HepG2 (cell line): ENCODE measurements around the gene DTNB. TPM values are rescaled to one million over a fixed set of nuclear protein-coding genes. Genes with fewer than 3 reads are reported as not detected.

ENCODE experiments used
- AGO2 ChIP-seq: fragments of 200-400 bp; formaldehyde crosslinking; optimal IDR thresholded peaks from 2 replicates; pipeline ENCODE3; 2017; ENCODE audit warnings: mild to moderate bottlenecking, low read depth, low read length, moderate library complexity
- HDAC6 ChIP-seq: fragments of 200-600 bp; sonication (generic); IDR thresholded peaks from 2 replicates; pipeline ENCODE4 v1.7.0; 2017; ENCODE audit warnings: mild to moderate bottlenecking, antibody characterized with exemption, low read length, low read depth
- IRF2 ChIP-seq: IDR thresholded peaks from 2 replicates; pipeline ENCODE4 v1.6.1; 2018; ENCODE audit warnings: missing genetic modification reagents, missing compliant biosample characterization
- KLF9 ChIP-seq: IDR thresholded peaks from 2 replicates; pipeline ENCODE4 v1.6.1; 2016; ENCODE audit warnings: low read depth
- MAZ ChIP-seq, 2 experiments: sonication (generic) in 1 of 2; formaldehyde crosslinking in 1 of 2; IDR thresholded peaks; 2 replicates each; pipeline versions ENCODE4 v1.5.0 to v1.6.1; 2012 to 2020; ENCODE audit warnings: low read depth in 2 of 2, mild to moderate bottlenecking in 2 of 2, borderline replicate concordance in 1 of 2, improper control_type of control experiment in 1 of 2, low read length in 1 of 2, missing genetic modification reagents in 1 of 2, moderate library complexity in 1 of 2
- MEIS2 ChIP-seq: sonication (generic); formaldehyde crosslinking; IDR thresholded peaks from 2 replicates; pipeline ENCODE4 v1.9.0; 2021; ENCODE audit warnings: mild to moderate bottlenecking, missing genetic modification reagents
- PRMT3 ChIP-seq: sonication (generic); formaldehyde crosslinking; IDR thresholded peaks from 2 replicates; pipeline ENCODE4 v1.8.1; 2022; ENCODE audit warnings: low read depth, mild to moderate bottlenecking, moderate library complexity, missing genetic modification reagents, borderline replicate concordance
- SAFB2 ChIP-seq: sonication (generic); formaldehyde crosslinking; IDR thresholded peaks from 2 replicates; pipeline ENCODE4 v1.5.1; 2020; ENCODE audit warnings: missing genetic modification reagents, low read depth, mild to moderate bottlenecking, borderline replicate concordance
- SNRNP70 ChIP-seq: fragments of 200-400 bp; formaldehyde crosslinking; IDR thresholded peaks from 2 replicates; pipeline ENCODE4 v1.6.1; 2017; ENCODE audit warnings: mild to moderate bottlenecking, low read depth, low read length, moderate library complexity
- THAP11 ChIP-seq: IDR thresholded peaks from 2 replicates; pipeline ENCODE4 v1.6.1; 2016; ENCODE audit warnings: missing biosample characterization, missing genetic modification reagents
- ZBTB38 ChIP-seq: sonication (generic); formaldehyde crosslinking; IDR thresholded peaks from 2 replicates; pipeline ENCODE4 v1.5.1; 2020; ENCODE audit warnings: mild to moderate bottlenecking, missing genetic modification reagents
- ZKSCAN8 ChIP-seq: IDR thresholded peaks from 2 replicates; pipeline ENCODE4 v1.6.1; 2016; ENCODE audit warnings: borderline replicate concordance, missing genetic modification reagents, missing compliant biosample characterization
- ZNF335 ChIP-seq: sonication (generic); formaldehyde crosslinking; IDR thresholded peaks from 2 replicates; pipeline ENCODE4 v1.4.0; 2020; ENCODE audit warnings: missing genetic modification reagents
- ZNF441 ChIP-seq: sonication (generic); formaldehyde crosslinking; IDR thresholded peaks from 2 replicates; pipeline ENCODE4 v1.7.0; 2021; ENCODE audit warnings: missing genetic modification reagents, borderline replicate concordance
- ZNF451 ChIP-seq: sonication (generic); formaldehyde crosslinking; IDR thresholded peaks from 2 replicates; pipeline ENCODE4 v1.5.0; 2020; ENCODE audit warnings: mild to moderate bottlenecking, missing genetic modification reagents
- ZNF788 ChIP-seq: sonication (generic); formaldehyde crosslinking; IDR thresholded peaks from 2 replicates; pipeline ENCODE4 v1.5.0; 2020; ENCODE audit warnings: mild to moderate bottlenecking, missing genetic modification reagents, borderline replicate concordance
- polyA plus RNA-seq, 8 experiments: library from polyadenylated mRNA; depleted of rRNA in 3 of 8; stranded (reverse) in 7 of 8; unstranded in 1 of 8; fragments of >200 nt; fragmentation: Illumina TruSeq in 4 of 8; extraction: Trizol in 4 of 8; gene quantifications; 2 replicates each; pipeline versions ENCODE4 v1.2.1 to v1.2.3, GENCODE V29; 2011 to 2016; ENCODE audit warnings: low read depth in 4 of 8, missing spikeins in 1 of 8, mixed read lengths in 1 of 8; ENCODE audit not compliant: insufficient read depth in 1 of 8
- total RNA-seq, 5 experiments: library from RNA; depleted of rRNA; stranded (reverse); fragments of >200 nt; fragmentation: Illumina TruSeq; extraction: Trizol; gene quantifications; 2 replicates each; pipeline ENCODE4 v1.2.3, GENCODE V29; 2016; ENCODE audit warnings: low read depth in 1 of 5
- TF ChIP-seq, protein P1 (sequence below): sonication (generic); formaldehyde crosslinking; IDR thresholded peaks from one replicate; pipeline ENCODE4 v1.5.1; 2020; ENCODE audit warnings: mild to moderate bottlenecking, missing genetic modification reagents; ENCODE audit errors: not compliant biosample characterization
- TF ChIP-seq, protein P2 (sequence below): IDR thresholded peaks from 2 replicates; pipeline ENCODE4 v1.6.1; 2016; ENCODE audit warnings: low read depth, control low read depth
- TF ChIP-seq, protein P3 (sequence below): IDR thresholded peaks from 2 replicates; pipeline ENCODE4 v1.6.1; 2016; ENCODE audit warnings: low read depth, borderline replicate concordance

Gene DTNB
- total and polyA plus RNA-seq, 2 of the 13 experiments (the other 11 are each of a cell fraction or from before 2014, with no cell fraction given) = 14.4 to 23.9 TPM

DNA sequence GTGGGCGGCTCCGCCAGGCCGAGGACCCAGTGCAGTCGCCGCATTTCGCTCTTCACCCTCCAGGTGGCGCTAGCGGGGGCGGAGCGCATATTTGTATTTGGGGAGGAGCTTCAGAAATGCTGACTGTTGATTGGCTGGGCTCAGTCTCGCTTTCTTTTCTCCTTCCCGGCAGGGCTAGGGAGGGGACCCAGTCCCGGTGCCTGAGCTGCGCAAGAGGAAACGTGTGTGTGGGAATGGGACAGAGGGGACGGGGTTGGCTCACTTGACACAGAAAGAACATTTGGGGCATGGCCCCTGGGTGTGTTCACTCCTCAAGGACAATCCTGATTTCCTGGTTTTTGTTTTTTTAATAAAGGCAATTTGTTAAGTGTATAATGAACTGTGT lies 311.3 kb downstream of the DTNB start (continued):
- TF ChIP-seq, protein P1, sequence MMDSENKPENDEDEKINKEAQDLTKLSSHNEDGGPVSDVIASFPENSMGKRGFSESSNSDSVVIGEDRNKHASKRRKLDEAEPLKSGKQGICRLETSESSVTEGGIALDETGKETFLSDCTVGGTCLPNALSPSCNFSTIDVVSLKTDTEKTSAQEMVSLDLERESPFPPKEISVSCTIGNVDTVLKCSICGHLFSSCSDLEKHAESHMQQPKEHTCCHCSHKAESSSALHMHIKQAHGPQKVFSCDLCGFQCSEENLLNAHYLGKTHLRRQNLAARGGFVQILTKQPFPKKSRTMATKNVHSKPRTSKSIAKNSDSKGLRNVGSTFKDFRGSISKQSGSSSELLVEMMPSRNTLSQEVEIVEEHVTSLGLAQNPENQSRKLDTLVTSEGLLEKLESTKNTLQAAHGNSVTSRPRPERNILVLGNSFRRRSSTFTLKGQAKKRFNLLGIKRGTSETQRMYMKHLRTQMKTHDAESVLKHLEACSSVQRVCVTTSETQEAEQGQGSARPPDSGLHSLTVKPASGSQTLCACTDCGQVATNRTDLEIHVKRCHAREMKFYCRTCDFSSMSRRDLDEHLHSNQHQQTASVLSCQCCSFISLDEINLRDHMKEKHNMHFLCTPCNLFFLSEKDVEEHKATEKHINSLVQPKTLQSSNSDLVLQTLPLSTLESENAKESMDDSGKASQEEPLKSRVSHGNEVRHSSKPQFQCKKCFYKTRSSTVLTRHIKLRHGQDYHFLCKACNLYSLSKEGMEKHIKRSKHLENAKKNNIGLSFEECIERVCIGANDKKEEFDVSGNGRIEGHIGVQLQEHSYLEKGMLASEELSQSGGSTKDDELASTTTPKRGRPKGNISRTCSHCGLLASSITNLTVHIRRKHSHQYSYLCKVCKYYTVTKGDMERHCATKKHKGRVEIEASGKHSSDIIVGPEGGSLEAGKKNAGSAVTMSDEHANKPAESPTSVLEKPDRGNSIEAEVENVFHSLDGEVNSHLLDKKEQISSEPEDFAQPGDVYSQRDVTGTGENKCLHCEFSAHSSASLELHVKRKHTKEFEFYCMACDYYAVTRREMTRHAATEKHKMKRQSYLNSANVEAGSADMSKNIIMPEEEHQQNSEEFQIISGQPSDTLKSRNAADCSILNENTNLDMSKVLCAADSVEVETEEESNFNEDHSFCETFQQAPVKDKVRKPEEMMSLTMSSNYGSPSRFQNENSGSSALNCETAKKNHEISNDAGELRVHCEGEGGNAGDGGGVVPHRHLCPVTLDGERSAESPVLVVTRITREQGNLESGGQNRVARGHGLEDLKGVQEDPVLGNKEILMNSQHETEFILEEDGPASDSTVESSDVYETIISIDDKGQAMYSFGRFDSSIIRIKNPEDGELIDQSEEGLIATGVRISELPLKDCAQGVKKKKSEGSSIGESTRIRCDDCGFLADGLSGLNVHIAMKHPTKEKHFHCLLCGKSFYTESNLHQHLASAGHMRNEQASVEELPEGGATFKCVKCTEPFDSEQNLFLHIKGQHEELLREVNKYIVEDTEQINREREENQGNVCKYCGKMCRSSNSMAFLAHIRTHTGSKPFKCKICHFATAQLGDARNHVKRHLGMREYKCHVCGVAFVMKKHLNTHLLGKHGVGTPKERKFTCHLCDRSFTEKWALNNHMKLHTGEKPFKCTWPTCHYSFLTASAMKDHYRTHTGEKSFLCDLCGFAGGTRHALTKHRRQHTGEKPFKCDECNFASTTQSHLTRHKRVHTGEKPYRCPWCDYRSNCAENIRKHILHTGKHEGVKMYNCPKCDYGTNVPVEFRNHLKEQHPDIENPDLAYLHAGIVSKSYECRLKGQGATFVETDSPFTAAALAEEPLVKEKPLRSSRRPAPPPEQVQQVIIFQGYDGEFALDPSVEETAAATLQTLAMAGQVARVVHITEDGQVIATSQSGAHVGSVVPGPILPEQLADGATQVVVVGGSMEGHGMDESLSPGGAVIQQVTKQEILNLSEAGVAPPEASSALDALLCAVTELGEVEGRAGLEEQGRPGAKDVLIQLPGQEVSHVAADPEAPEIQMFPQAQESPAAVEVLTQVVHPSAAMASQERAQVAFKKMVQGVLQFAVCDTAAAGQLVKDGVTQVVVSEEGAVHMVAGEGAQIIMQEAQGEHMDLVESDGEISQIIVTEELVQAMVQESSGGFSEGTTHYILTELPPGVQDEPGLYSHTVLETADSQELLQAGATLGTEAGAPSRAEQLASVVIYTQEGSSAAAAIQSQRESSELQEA (CRISPR knock-in tag) = peak; percentile 64
- TF ChIP-seq ZNF788 (CRISPR knock-in tag) (0 out of 2 replicates have a peak, but pooled peaks have one; percentile 42), IRF2 (CRISPR knock-in tag) (peak; percentile 81), THAP11 (CRISPR knock-in tag) (peak; percentile 51; the same call in 1 of the 2 replicates), KLF9 (peak; percentile 87), ZNF335 (peak; percentile 61; the same call in 1 of the 2 replicates), ZBTB38 (CRISPR knock-in tag) (0 out of 2 replicates have a peak, but pooled peaks have one; percentile 32), ZNF451 (CRISPR knock-in tag) (no peak), AGO2 (no peak), HDAC6 (no peak), MAZ (IDR thresholded peaks at IDR 0.05; ENCODE audit: borderline replicate concordance, low read depth, low read length) (0 out of 2 replicates have a peak, but pooled peaks have one; percentile 49), MAZ (CRISPR knock-in tag; IDR thresholded peaks at IDR 0.05; ENCODE audit: low read depth) (no peak), PRMT3 (CRISPR knock-in tag) (no peak), SNRNP70 (no peak), MEIS2 (CRISPR knock-in tag) (0 out of 2 replicates have a peak, but pooled peaks have one; percentile 39), ZKSCAN8 (peak; percentile 54; the same call in 1 of the 2 replicates), SAFB2 (CRISPR knock-in tag) (0 out of 2 replicates have a peak, but pooled peaks have one; percentile 77), ZNF441 (CRISPR knock-in tag) (peak; percentile 31; the same call in 1 of the 2 replicates)
- TF ChIP-seq, protein P2, sequence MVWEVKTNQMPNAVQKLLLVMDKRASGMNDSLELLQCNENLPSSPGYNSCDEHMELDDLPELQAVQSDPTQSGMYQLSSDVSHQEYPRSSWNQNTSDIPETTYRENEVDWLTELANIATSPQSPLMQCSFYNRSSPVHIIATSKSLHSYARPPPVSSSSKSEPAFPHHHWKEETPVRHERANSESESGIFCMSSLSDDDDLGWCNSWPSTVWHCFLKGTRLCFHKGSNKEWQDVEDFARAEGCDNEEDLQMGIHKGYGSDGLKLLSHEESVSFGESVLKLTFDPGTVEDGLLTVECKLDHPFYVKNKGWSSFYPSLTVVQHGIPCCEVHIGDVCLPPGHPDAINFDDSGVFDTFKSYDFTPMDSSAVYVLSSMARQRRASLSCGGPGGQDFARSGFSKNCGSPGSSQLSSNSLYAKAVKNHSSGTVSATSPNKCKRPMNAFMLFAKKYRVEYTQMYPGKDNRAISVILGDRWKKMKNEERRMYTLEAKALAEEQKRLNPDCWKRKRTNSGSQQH (CRISPR knock-in tag) = peak; percentile 56; the same call in 1 of the 2 replicates
- TF ChIP-seq, protein P3, sequence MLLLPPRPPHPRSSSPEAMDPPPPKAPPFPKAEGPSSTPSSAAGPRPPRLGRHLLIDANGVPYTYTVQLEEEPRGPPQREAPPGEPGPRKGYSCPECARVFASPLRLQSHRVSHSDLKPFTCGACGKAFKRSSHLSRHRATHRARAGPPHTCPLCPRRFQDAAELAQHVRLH (CRISPR knock-in tag) = peak; percentile 18; the same call in 1 of the 2 replicates
